NCI-H748 treated with DMSO at 0.1 percent for 48 hours (cell line): ENCODE measurements around the gene KRTAP10-2.

ENCODE experiments used
- DNase-seq: peaks from one replicate; lab custom pipeline; 2025; lab: John Stamatoyannopoulos, UW

The KRTAP10-2 gene

GRCh38 chr21:44526096-44526997 is 25.0 kb downstream of the KRTAP10-2 start:
- no peak for DNase-seq

GRCh38 chr21:44525391-44526095 is 25.8 kb downstream of the KRTAP10-2 start:
- DNase-seq, result no peak

- no peak for DNase-seq
These were observed 26.6 kb downstream of the KRTAP10-2 start for GRCh38 chr21:44524414-44525371.

GRCh38 chr21:44523567-44524413 is 27.5 kb downstream of the KRTAP10-2 start:
- DNase-seq, result no peak

GRCh38 chr21:44522753-44523204 is 28.5 kb downstream of the KRTAP10-2 start:
- DNase-seq, result no peak

- no peak for DNase-seq
These were observed 29.2 kb downstream of the KRTAP10-2 start for GRCh38 chr21:44521928-44522752.

GRCh38 chr21:44521301-44521927 is 29.9 kb downstream of the KRTAP10-2 start:
- DNase-seq, result no peak

GRCh38 chr21:44520326-44521300 is 30.7 kb downstream of the KRTAP10-2 start:
- DNase-seq, result no peak

- no peak for DNase-seq
These were observed 31.7 kb downstream of the KRTAP10-2 start for GRCh38 chr21:44519346-44520325.

GRCh38 chr21:44518686-44519085 is 32.6 kb downstream of the KRTAP10-2 start:
- DNase-seq, result no peak

GRCh38 chr21:44517175-44517899 is 34.0 kb downstream of the KRTAP10-2 start:
- DNase-seq, result no peak

- DNase-seq, result no peak
These were observed 34.5 kb downstream of the KRTAP10-2 start for GRCh38 chr21:44516828-44517174.

- DNase-seq, result no peak
These were observed 35.0 kb downstream of the KRTAP10-2 start for GRCh38 chr21:44516342-44516741.

GRCh38 chr21:44515359-44516165 is 35.7 kb downstream of the KRTAP10-2 start:
- no peak for DNase-seq

- no peak for DNase-seq
These were observed 36.5 kb downstream of the KRTAP10-2 start for GRCh38 chr21:44514746-44515358.
